Nephron (organoid): ENCODE results near the gene ACTC1.

Experiments
- H3K27ac Mint-ChIP-seq, 3 experiments: 2 replicates each; pipeline ENCODE4 v1.8.0; 2020; ENCODE audit warnings: mixed read lengths in 3 of 3, mild to moderate bottlenecking in 2 of 3, moderate library complexity in 1 of 3
- H3K27me3 Mint-ChIP-seq: 2 replicates; pipeline ENCODE4 v1.8.0; 2021; ENCODE audit warnings: low read depth, mild to moderate bottlenecking, moderate library complexity, mixed read lengths
- H3K36me3 Mint-ChIP-seq: 2 replicates; pipeline ENCODE4 v1.8.0; 2020; ENCODE audit warnings: low read depth, mixed read lengths
- H3K4me1 Mint-ChIP-seq: 2 replicates; pipeline ENCODE4 v1.8.0; 2020; ENCODE audit warnings: mixed read lengths
- H3K4me3 Mint-ChIP-seq, 3 experiments: 2 replicates each; pipeline ENCODE4 v1.8.0; 2020; ENCODE audit warnings: mild to moderate bottlenecking in 3 of 3, mixed read lengths in 3 of 3, moderate library complexity in 2 of 3
- H3K9me3 Mint-ChIP-seq: 2 replicates; pipeline ENCODE4 v1.8.0; 2020; ENCODE audit warnings: mixed read lengths
- CTCF ChIP-seq, 3 experiments: fragments of 200-600 bp; sonication (generic); IDR thresholded peaks; one replicate each; pipeline ENCODE4 v1.5.0; 2021; ENCODE audit warnings: antibody characterized with exemption in 3 of 3; ENCODE audit not compliant: unreplicated experiment in 3 of 3

The ACTC1 gene

GRCh38 chr15:34804113-34804512, 8.8 kb upstream of the ACTC1 start:
- Mint-ChIP-seq H3K27ac (peak overlapping the region; percentile 41 to 74 (median 70)), H3K27me3 (peaks cover 2% of the 10 kb centered on the region), H3K36me3 (no peaks in the 10 kb centered on the region), H3K4me1 (peaks cover 50% of the 10 kb centered on the region), H3K4me3 (peak overlapping the region in 2 of 3 experiments; percentile 14 to 19), H3K9me3 (peaks cover 9% of the 10 kb centered on the region)
- no peak for TF ChIP-seq CTCF (IDR thresholded peaks at IDR 0.05; ENCODE audit: unreplicated experiment in 3 of 3)

- H3K4me1 Mint-ChIP-seq = peaks cover 53% of the 10 kb centered on the region
- H3K9me3 Mint-ChIP-seq = peaks cover 6% of the 10 kb centered on the region
- H3K36me3 Mint-ChIP-seq = no peaks in the 10 kb centered on the region
Observed at GRCh38 chr15:34802803-34803750, 7.7 kb upstream of the ACTC1 start.

GRCh38 chr15:34802371-34802770, 7.0 kb upstream of the ACTC1 start:
- Mint-ChIP-seq H3K9me3 (peaks cover 6% of the 10 kb centered on the region), H3K4me1 (peaks cover 57% of the 10 kb centered on the region), H3K36me3 (no peaks in the 10 kb centered on the region), H3K4me3 (peak overlapping the region in 2 of 3 experiments; percentile 6 to 23), H3K27me3 (peaks cover 6% of the 10 kb centered on the region), H3K27ac (peak overlapping the region; percentile 53 to 91 (median 74))
- no peak for TF ChIP-seq CTCF (IDR thresholded peaks at IDR 0.05; ENCODE audit: unreplicated experiment in 3 of 3)

More at GRCh38 chr15:34802803-34803750, 7.7 kb upstream of the ACTC1 start:
- TF ChIP-seq CTCF (IDR thresholded peaks at IDR 0.05; ENCODE audit: unreplicated experiment in 3 of 3) = no peak
- H3K27me3 Mint-ChIP-seq = peaks cover 6% of the 10 kb centered on the region
- H3K4me3 Mint-ChIP-seq = peak overlapping the region in 1 of 3 experiments; percentile 24
- H3K27ac Mint-ChIP-seq = peak overlapping the region; percentile 32 to 74 (median 49)

GRCh38 chr15:34799149-34800101, 4.1 kb upstream of the ACTC1 start:
- peak overlapping the region in 2 of 3 experiments; percentile 69 to 81 for H3K4me3 Mint-ChIP-seq
- TF ChIP-seq CTCF (IDR thresholded peaks at IDR 0.05; ENCODE audit: unreplicated experiment in 3 of 3) = no peak
- no peaks in the 10 kb centered on the region for H3K36me3 Mint-ChIP-seq
- no peaks in the 10 kb centered on the region for H3K9me3 Mint-ChIP-seq
- peak overlapping the region; percentile 34 to 83 (median 67) for H3K27ac Mint-ChIP-seq
- H3K4me1 Mint-ChIP-seq = peaks cover 54% of the 10 kb centered on the region
- peaks cover 30% of the 10 kb centered on the region for H3K27me3 Mint-ChIP-seq

- peaks cover 31% of the 10 kb centered on the region for H3K4me1 Mint-ChIP-seq
- H3K27ac Mint-ChIP-seq = peak overlapping the region; percentile 13 to 43 (median 35)
- H3K4me3 Mint-ChIP-seq = peak overlapping the region in 2 of 3 experiments; percentile 67 to 83
- TF ChIP-seq CTCF (IDR thresholded peaks at IDR 0.05; ENCODE audit: unreplicated experiment in 3 of 3) = no peak
- H3K36me3 Mint-ChIP-seq = peaks cover 7% of the 10 kb centered on the region
- H3K27me3 Mint-ChIP-seq = peaks cover 48% of the 10 kb centered on the region
- H3K9me3 Mint-ChIP-seq = no peaks in the 10 kb centered on the region
Observed at GRCh38 chr15:34796847-34797435, 1.6 kb upstream of the ACTC1 start.
